ENCODE results near the gene FBXL20. TPM values are rescaled to one million over a fixed set of nuclear protein-coding genes. Genes with fewer than 3 reads are reported as not detected.

Gene FBXL20
- total and polyA plus RNA-seq, 2 donors (not counting 3 experiments of a cell fraction or from before 2014, with no cell fraction given), result 4.6 to 18.0 TPM

DNA sequence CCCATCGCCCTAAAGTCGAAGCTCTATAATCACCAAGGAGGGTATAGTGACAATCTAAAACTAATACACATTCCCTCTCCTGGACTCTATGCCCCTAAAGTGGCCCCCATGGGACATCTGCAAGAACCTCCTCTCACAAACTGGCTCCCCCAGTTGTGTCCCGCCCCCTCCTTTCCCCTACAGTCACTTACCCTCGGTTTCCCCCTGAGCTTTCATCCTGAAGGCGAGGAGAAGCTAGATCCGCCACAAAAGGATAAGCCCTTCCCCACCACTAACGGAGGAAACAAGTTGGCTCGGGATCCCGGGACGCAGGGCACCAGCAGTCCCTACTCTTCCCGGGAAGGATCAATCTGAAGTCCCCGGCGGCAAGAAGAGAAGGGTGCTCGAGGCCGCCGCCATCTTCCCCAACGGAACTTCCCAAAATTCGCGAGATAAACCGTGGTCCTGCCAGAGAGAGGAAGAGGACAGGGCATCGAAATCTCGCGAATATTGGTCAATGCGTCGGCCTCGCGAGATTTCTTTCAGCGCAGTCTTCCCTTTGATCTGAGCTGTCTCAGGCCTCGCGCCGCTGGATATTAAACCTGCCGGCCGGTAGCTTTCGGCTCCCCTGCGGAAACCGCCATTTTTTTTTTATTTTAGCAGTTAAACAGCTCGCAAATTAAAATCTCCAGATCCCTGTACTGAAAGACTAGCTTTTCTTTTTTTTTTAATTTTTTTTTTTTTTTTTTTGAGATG lies 49.6 kb upstream of the FBXL20 start, which contains the start of gene MED1:
Gene MED1 (minus strand): TSS at position 417 of the 735 bp plus-strand sequence. CDS start 201 bp downstream, at position 216.
- Histone ChIP-seq H3K9me1 (replicated peaks; ENCODE audit: control insufficient read depth, extremely low read depth, insufficient read depth, low read length) (no peaks in the 10 kb centered on the region), H3K4me3 (replicated peaks in 1 of 3; ENCODE audit: insufficient read depth in 1 of 3, low read depth in 1 of 3, low read length in 3 of 3) (peak within 1 kb of the TSS; percentile 72 to 94 (median 88)), H3K9me3 (replicated peaks; ENCODE audit: control insufficient read depth, insufficient read depth, low read length) (no peaks in the 10 kb centered on the region), H3K79me2 (ENCODE audit: control insufficient read depth, insufficient read depth, low read length) (peaks cover 34% of the 10 kb centered on the region), H3K27ac (ENCODE audit: insufficient read depth, low read depth, low read length) (peak within 1 kb of the TSS; percentile 84), H3K4me1 (ENCODE audit: control insufficient read depth, extremely low read depth, insufficient read depth, low read length) (peaks cover 12% of the 10 kb centered on the region), H4K20me1 (replicated peaks; ENCODE audit: control insufficient read depth, extremely low read depth, insufficient read depth, low read length) (no peaks in the 10 kb centered on the region), H2AFZ (ENCODE audit: low read depth, low read length) (peak within 1 kb of the TSS; percentile 78), H3K4me2 (ENCODE audit: insufficient read depth, low read length) (peak within 1 kb of the TSS; percentile 96), H3K9ac (replicated peaks; ENCODE audit: extremely low read depth, insufficient read depth, low read length) (peak within 1 kb of the TSS; percentile 99), H3K36me3 (ENCODE audit: control insufficient read depth in 2 of 2, extremely low read depth in 1 of 2, insufficient read depth in 2 of 2, low read length in 2 of 2) (peaks cover 4 to 7% of the 10 kb centered on the region in 2 experiments), H3K27me3 (ENCODE audit: control insufficient read depth in 2 of 2, insufficient read depth in 2 of 2, low read length in 2 of 2) (no peaks in the 10 kb centered on the region)
- ChIA-PET POLR2A (interaction anchor here (0.6 to 1.9 kb wide), 7 partner anchors 11 to 485 kb away, joined by 3 to 45 read pairs (median 4); partner anchors contain the start of gene CDK12), CTCF (interaction anchor here (0.6 to 3.2 kb wide), 6 partner anchors 11 to 172 kb away, joined by 3 to 35 read pairs (median 4); partner anchors contain the start of gene CDK12)
- dilution Hi-C loops (cut with MboI; ENCODE audit: extremely low pct_ligation_motif_present, low sequenced_read_pairs), result no loop called here
- peak; percentile 93 for FAIRE-seq
- intact Hi-C loops (cut with micrococcal nuclease), result loop anchor here (1.0 kb wide), 1 partner anchor 10 kb away; the partner anchor contains the start of gene CDK12
- peak; percentile 98 for DNase-seq (ENCODE audit: low read depth, low spot score)
- TF ChIP-seq GATA2 (IDR thresholded peaks at IDR 0.05; ENCODE audit: insufficient read depth, insufficient read length, low read depth, low read length), result no peak
- TF ChIP-seq MYC (IDR thresholded peaks at IDR 0.05; ENCODE audit: low read depth, low read length), result no peak
- TF ChIP-seq, protein P1, sequence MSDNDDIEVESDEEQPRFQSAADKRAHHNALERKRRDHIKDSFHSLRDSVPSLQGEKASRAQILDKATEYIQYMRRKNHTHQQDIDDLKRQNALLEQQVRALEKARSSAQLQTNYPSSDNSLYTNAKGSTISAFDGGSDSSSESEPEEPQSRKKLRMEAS (IDR thresholded peaks at IDR 0.05; ENCODE audit: insufficient read depth, insufficient read length), result no peak
- TF ChIP-seq, protein P2, sequence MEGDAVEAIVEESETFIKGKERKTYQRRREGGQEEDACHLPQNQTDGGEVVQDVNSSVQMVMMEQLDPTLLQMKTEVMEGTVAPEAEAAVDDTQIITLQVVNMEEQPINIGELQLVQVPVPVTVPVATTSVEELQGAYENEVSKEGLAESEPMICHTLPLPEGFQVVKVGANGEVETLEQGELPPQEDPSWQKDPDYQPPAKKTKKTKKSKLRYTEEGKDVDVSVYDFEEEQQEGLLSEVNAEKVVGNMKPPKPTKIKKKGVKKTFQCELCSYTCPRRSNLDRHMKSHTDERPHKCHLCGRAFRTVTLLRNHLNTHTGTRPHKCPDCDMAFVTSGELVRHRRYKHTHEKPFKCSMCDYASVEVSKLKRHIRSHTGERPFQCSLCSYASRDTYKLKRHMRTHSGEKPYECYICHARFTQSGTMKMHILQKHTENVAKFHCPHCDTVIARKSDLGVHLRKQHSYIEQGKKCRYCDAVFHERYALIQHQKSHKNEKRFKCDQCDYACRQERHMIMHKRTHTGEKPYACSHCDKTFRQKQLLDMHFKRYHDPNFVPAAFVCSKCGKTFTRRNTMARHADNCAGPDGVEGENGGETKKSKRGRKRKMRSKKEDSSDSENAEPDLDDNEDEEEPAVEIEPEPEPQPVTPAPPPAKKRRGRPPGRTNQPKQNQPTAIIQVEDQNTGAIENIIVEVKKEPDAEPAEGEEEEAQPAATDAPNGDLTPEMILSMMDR (IDR thresholded peaks at IDR 0.05; ENCODE audit: extremely low read depth in 1 of 2, insufficient read depth in 1 of 2, low read depth in 1 of 2, low read length in 2 of 2), result no peak
- TF ChIP-seq EZH2 (IDR thresholded peaks at IDR 0.05; ENCODE audit: borderline replicate concordance, low read depth, low read length, severe bottlenecking), result no peak
- peak; percentile 80 for TF ChIP-seq POLR2A (IDR thresholded peaks at IDR 0.05; ENCODE audit: low read depth, low read length)
- TF ChIP-seq JUN (IDR thresholded peaks at IDR 0.05; ENCODE audit: borderline replicate concordance, insufficient read depth, insufficient read length, low read depth), result no peak
- TF ChIP-seq POLR2AphosphoS5 (IDR thresholded peaks at IDR 0.05; ENCODE audit: insufficient read depth, low read depth, low read length), result peak; percentile 70
- TF ChIP-seq FOS (IDR thresholded peaks at IDR 0.05; ENCODE audit: borderline replicate concordance, insufficient read depth, low read length), result no peak
- no TSS peak for BruUV-seq (replicated peaks)

Measured in endothelial cell of umbilical vein (primary cell).